Epidermal melanocyte (primary cell): ENCODE data around the gene CD209.
"Not testable (repeated sequence)": the region's sequence is repeated elsewhere in the genome, so short reads cannot be mapped to it uniquely, and the experiment has no call there.

ENCODE experiments used
- DNase-seq: peaks from one replicate; pipeline ENCODE4 v3.0.0; 2011; ENCODE audit warnings: low spot score; ENCODE audit not compliant: insufficient read length

CD209 gene

GRCh38 chr19:7746903-7747884 lies at the start of gene CD209:
CD209 (minus strand) TSS chr19:7747534; CDS start chr19:7747511, 23 bp downstream.
- no peak for DNase-seq

- no peak for DNase-seq
These were observed 48.3 kb upstream of the CD209 start for GRCh38 chr19:7795555-7796161.

GRCh38 chr19:7793493-7793892 lies 46.2 kb upstream of the CD209 start:
- DNase-seq: no peak

GRCh38 chr19:7792701-7793100 lies 45.4 kb upstream of the CD209 start:
- not testable (repeated sequence) for DNase-seq

GRCh38 chr19:7792281-7792680 lies 44.9 kb upstream of the CD209 start:
- DNase-seq: no peak

GRCh38 chr19:7790416-7790815 lies 43.1 kb upstream of the CD209 start:
- DNase-seq: no peak

GRCh38 chr19:7789447-7789846 lies 42.1 kb upstream of the CD209 start:
- no peak for DNase-seq

GRCh38 chr19:7788933-7789323 lies 41.6 kb upstream of the CD209 start:
- no peak for DNase-seq

GRCh38 chr19:7788178-7788932 lies 41.0 kb upstream of the CD209 start:
- no peak for DNase-seq

GRCh38 chr19:7787602-7788177 lies 40.4 kb upstream of the CD209 start:
- no peak for DNase-seq

GRCh38 chr19:7787141-7787540 lies 39.8 kb upstream of the CD209 start:
- DNase-seq: no peak

- DNase-seq: no peak
These were observed 37.5 kb upstream of the CD209 start for GRCh38 chr19:7784856-7785255.

GRCh38 chr19:7783991-7784423 lies 36.7 kb upstream of the CD209 start:
- no peak for DNase-seq

GRCh38 chr19:7781157-7781556 lies 33.8 kb upstream of the CD209 start:
- no peak for DNase-seq

- no peak for DNase-seq
These were observed 32.5 kb upstream of the CD209 start for GRCh38 chr19:7779631-7780486.

- no peak for DNase-seq
These were observed 30.7 kb upstream of the CD209 start for GRCh38 chr19:7778081-7778480.

GRCh38 chr19:7775761-7776160 lies 28.4 kb upstream of the CD209 start:
- DNase-seq: no peak

GRCh38 chr19:7773841-7774240 lies 26.5 kb upstream of the CD209 start:
- DNase-seq: no peak

- no peak for DNase-seq
These were observed 25.5 kb upstream of the CD209 start for GRCh38 chr19:7772752-7773291.

- no peak for DNase-seq
These were observed 23.7 kb upstream of the CD209 start for GRCh38 chr19:7771072-7771471.
